HG03521 (cell line): ENCODE results near the gene FAT4.

ENCODE experiments used
- ATAC-seq: cut with Tn5 transposase; IDR thresholded peaks from one replicate; pipeline ENCODE4 v1.9.1; 2021; ENCODE audit warnings: mild to moderate bottlenecking, moderate library complexity; ENCODE audit not compliant: unreplicated experiment

FAT4 gene, protein sequence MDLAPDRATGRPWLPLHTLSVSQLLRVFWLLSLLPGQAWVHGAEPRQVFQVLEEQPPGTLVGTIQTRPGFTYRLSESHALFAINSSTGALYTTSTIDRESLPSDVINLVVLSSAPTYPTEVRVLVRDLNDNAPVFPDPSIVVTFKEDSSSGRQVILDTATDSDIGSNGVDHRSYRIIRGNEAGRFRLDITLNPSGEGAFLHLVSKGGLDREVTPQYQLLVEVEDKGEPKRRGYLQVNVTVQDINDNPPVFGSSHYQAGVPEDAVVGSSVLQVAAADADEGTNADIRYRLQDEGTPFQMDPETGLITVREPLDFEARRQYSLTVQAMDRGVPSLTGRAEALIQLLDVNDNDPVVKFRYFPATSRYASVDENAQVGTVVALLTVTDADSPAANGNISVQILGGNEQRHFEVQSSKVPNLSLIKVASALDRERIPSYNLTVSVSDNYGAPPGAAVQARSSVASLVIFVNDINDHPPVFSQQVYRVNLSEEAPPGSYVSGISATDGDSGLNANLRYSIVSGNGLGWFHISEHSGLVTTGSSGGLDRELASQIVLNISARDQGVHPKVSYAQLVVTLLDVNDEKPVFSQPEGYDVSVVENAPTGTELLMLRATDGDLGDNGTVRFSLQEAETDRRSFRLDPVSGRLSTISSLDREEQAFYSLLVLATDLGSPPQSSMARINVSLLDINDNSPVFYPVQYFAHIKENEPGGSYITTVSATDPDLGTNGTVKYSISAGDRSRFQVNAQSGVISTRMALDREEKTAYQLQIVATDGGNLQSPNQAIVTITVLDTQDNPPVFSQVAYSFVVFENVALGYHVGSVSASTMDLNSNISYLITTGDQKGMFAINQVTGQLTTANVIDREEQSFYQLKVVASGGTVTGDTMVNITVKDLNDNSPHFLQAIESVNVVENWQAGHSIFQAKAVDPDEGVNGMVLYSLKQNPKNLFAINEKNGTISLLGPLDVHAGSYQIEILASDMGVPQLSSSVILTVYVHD (N-terminal part only)

DNA sequence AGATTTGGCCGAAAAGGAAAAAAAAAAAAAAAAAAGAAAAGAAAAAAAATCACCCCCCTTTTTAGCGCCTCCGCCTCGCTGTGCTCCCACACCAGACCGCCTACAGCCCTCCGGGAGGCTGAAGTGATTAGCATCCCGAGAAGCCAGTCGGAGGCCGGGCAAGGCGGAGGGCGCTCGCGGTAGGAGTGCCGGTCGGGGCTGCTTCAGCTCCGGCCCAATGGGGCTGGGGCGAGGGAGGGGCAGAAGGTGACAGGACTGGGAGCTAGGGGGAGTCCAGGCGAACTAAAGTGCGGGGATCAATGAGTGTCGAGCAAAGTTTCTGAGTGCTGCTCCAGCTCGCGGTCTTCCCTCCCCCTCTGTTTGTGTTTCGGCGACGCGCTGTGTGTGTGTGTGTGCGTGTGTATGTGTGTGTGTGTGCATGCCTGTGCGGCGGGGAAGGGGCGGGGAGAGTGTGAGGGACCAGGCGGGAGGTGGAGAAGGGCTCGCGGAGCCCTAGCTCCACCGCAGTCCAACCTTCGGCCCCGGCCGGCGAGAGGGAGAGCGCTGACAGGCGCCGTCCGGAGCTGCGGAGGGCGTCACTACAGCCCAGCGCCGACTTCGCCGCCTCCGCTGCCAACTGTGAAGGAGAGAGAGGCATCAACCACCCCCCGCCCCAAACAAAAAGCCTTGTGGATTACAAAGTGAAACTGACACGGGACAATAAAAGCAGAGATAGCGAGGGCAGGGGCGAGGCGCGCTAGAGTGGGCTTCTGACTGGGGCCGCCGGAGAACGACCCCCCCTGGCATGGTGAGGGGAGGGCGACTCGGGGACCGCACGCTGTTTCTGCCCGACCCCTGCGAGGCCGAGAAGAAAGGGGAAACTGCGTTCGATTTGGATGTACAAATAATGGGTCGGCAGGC is at the start of gene FAT4:
Gene FAT4 (plus strand): TSS at position 280 of the 900 bp plus-strand sequence. CDS start 1,457 bp downstream, outside the sequence.
- ATAC-seq, result peak; percentile 65

DNA sequence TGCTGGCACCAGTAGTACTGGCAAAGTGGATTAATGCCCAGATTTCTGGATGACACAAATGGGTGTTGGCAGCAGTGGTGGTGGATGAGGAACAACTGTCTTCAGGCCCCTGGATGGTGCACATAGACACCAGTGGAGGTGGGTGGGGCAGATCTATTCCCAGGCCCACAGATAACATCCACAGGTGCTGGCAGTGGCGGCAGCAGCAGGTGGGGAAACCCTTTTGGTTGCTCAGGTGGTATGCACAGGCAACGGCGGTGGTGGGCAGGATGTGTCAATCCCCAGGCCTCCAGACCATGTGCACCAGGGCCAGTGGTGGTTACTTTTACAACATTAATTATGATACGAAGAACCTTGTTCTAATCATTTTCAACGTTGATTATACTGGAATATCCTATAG is 48.9 kb upstream of the FAT4 start:
- ATAC-seq, result no peak

DNA sequence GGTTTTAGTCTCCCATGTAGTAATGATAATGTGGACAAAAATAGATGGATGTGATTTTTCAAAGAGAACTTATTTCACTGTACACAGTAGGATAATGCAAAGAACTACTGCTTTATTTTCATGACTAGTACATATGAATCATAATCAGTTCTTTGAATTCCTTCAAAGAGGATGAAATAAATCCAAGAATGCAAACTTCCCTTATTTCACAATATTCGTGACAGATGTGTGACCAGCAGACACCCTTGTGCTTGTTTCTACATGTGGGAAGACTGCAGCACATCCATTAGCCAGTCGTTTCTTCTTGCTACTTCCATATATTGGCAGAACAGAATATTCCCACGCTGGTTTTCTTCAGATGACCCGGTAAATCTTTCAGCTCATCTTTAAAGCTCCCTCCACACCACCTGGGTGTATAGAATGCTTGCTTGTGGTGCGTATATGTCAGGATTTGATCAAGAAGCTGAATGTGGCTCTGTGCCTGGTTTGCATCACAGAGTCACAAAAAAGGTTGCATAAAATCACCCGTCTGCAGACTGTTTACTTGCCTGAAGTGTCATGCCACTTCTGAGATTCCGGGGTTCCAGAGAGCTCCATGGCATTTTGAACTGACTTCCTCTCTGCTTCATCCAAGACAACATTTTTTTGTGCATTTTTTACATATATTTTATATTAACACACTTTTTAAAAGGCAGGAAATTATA is 47.7 kb upstream of the FAT4 start:
- no peak for ATAC-seq

DNA sequence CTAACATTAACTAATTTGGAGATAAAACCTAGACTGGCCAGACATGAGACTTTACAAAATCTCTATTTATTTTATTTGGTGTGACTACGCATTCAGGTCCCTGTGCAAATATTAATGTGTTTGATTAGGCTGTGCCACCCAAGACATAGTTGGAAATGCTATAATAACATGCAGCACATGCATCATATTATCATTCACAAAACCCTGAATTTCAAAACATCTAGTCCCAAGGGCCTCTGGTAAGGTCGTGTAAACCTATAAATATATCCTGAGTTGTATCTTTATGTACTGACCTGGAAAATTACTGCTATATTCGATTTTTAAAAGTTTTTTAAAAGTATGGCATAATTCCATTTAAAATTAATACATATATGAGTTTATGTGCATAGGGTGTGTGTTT is 47.1 kb upstream of the FAT4 start:
- ATAC-seq, result no peak

DNA sequence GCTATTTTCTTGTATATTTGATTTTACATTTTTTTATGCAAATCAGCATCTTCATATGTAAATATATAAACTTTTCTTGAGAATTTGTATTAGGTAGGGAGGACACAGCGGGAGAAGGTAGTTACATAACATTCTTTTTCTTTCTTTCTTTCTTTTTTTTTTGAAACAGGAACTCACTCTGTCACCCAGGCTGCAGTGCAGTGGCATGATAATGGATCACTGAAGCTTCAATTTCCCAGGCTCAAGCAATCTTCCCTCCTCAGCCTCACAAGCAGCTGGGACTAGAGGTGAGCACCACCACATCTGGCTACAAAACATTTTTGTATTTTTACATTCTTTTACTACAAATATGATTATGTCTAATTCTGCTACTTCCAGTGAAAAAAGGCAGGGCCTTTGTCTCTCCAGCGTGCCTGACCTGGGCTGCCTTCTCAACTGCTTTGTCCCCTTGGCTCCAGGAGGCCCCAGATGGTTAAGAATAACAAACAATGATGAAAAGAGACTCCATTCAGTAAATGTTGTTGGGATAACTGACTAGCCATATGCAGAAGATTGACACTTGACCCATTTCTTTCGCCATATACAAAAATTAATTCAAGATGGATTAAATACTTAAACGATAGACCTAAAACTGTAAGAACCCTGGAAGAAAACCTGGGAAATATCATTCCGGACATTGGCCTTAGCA is 46.5 kb upstream of the FAT4 start:
- ATAC-seq, result no peak

DNA sequence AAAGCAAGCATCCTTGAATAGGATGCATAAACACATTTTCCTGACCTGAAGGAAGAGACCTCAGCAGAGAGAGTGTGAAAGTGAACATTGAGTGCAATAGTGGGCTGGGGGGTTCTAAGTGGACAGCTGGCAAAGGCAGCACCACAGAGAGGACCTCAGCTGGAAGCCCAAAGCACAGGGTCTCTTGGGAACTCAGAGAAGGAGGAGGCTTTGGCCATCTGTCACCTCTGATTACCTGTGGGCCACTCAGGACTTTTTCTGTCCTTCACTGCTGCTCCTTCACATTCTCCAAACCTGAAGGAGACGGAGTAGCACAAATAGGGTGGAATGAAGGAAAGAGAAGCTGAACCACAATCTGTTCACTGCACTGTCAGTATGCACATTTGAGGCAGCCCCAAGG is 37.9 kb upstream of the FAT4 start:
- no peak for ATAC-seq

DNA sequence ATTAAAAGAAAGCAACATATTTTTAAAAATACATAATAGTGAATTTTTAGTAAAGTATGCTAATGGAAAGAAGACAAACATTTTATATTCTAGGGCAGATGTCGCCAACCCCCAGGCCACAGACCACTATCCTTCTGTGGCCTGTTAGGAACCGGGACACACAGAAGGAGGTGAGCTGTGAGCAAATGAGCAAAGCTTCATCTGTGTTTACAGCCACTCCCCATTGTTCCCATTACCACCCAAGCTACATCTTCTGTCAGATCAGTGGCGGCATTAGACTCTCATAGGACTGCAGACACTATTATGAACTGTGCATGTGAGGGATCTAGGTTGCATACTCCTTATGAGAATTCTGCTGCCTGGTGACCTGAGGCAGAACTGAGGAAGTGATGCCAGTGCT is 37.0 kb upstream of the FAT4 start:
- no peak for ATAC-seq

DNA sequence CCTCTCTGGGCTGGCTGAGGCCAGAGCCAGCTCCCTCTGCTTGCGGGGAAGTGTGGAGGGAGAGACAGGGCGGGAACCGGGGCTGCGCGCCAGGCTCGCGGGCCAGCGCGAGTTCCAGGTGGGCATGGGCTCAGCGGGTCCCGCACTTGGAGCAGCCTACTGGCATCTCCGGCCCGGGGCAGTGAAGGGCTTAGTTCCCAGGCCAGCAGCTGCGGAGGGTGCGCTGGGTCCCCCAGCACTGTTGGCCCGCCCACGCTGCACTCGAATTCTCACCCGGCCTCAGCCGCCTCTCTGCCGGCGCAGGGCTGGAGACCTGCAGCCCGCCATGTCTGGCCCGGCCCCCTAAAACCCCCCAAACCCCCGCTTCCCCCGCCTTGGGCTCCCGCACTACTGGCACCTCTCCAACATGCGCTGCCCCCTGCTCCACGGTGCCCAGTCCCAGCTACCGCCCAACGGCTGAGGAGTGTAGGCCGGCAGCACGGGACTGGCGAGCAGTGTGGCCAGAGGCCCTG is 33.8 kb upstream of the FAT4 start:
- no peak for ATAC-seq

DNA sequence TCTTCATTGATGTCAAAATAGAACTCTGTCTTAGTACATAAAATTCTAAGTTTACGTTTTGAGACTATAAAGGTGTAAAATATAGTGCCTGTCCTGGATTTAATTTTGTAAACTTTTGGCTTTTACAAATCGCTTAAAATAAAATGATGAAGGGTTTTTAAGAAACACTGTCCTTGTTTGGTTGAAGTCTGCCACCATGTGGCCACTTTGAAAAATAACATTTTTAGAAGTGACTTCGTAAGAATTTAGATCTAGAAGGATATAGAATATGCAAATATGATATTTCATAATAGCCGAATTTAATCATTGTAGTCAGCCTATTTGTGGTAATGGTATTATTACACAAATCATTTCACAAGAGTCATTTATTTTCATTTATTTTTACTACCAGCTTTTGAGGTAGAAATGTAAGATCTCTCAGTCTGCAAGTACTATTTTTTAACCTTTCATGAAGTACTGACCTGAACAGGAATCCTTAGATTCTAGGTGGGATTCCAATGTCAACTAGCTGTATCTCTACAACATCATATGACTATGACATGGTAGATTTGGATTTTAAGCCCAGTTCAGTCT is 31.0 kb upstream of the FAT4 start:
- ATAC-seq, result no peak

DNA sequence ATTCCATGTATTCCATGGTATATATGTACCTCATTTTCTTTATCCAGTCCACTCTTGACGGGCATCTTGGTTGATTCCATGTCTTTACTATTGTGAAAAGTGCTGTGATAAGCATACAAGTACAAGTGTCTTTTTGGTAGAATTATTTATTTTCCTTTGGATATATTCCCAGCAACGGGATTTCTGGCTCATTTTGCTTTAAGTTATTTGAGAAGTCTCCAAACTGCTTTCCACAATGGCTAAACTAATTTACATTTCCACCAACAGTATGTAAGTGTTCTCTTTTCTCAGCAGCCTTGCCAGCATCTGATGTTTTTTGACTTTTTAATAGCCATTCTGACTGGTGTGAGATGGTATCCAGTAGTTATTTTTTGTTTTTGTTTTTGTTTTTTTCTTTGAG is 17.6 kb upstream of the FAT4 start:
- no peak for ATAC-seq

DNA sequence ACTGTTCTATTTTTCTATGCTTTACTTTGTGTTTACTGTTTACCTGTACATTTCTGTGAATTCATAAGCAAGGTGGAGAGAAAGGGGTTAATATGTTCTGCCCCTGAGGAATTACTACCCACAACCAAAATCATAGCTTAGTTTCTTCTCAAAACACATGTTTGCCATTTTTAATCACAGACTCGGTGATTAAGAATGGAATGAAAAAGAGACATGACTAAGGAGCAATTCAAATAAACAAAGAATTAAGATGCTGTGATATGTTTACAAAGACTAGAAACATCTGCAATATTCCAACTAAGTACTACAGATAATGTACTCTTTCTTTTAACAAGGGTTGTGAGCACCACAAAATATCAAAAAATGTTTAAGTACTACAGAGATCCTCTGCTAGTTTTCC is 11.7 kb upstream of the FAT4 start:
- ATAC-seq, result no peak

DNA sequence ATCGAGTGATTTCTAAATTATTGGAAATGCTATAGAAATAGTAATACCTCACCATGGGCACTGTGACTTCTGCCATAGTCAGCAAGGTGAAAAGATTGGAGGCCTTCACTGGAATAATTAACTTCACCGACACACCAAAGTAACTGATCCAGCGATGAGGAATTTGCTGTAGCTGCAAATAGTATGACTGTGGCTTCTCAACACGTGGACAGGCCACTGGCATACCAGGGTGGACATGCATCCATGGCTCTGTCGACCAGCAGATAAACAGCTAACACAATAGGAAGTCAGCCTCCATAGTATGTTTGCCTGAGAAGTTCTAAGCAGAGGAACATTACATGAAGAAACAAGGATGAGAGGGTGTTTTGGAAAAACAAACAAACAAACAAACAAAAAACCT is 10.9 kb upstream of the FAT4 start:
- no peak for ATAC-seq

DNA sequence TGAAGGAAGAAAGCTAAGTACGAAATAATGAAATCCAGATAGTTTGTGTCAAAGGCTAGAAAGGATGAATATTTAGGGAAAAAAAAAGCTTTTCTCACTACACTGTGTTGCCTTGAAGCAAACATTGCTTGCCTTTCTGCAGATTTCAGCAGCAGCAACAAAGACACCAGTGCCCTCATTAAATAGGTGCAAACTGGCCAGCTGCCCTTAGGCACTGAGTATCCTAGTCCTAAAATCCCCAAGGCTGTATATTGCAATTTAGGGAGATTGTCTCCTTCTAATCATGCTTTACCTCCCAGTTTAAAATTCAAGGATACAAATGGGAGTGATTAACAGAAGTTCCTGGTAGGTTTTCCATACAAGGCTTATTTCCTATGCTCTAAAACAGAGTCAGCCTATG is 8.6 kb upstream of the FAT4 start:
- no peak for ATAC-seq

DNA sequence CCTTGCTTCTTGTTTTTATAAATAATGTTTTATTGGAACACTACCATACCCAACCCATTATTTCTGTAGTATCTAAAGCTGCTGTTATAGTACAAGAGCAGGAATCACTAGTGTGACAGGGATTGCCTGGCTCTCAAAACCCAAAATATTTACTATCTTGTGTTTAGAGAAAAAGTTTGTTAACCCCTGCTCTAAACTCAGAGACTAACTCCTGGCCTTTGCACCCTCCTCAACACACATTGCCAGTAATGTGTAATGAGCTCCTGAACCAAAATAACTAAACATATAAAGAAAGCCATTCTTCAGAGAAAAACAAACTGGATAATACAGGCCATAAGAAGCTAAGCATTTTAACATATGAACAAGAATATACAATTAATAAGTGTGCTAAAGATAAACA is 8.2 kb upstream of the FAT4 start:
- ATAC-seq, result no peak

DNA sequence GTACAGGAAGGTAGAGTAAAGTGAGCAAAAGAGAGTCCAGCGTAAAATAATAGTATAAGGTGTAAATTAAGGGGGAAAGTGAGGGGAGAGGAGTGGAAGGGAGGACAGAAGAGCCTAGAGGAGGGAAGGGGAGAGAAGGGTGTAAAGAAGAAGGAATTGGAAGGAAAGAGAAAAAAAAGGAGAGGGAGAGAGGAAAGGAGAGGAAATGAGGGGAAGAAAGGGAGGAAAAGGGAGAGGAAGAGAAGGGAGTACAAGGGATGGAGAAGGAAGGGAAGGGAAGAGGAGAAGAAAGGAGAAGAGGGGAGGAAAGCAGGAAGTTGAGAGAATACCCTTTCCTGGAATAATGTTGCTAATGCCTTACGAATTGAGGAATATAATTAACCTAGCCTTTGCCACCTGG is 3.3 kb upstream of the FAT4 start:
- no peak for ATAC-seq

DNA sequence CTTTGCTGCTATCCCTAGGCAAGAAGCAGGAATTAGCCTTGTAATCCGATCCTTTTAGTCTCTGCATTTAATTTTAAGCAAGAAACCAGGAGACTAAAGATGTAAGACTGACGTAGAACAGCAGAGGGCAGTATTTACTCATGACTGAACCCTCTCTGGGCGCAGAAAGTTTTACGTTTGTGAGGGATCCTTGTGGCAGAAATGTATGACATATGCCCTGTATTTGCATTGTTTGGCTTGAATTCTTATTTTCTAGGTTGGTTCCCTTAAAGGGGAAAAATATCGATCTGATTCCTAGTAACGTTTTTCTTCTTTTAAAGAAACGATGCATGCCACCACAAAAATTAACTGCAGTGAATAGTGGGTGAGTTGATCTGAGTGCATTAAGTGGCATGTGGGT is 1.3 kb upstream of the FAT4 start:
- ATAC-seq, result peak; percentile 53

DNA sequence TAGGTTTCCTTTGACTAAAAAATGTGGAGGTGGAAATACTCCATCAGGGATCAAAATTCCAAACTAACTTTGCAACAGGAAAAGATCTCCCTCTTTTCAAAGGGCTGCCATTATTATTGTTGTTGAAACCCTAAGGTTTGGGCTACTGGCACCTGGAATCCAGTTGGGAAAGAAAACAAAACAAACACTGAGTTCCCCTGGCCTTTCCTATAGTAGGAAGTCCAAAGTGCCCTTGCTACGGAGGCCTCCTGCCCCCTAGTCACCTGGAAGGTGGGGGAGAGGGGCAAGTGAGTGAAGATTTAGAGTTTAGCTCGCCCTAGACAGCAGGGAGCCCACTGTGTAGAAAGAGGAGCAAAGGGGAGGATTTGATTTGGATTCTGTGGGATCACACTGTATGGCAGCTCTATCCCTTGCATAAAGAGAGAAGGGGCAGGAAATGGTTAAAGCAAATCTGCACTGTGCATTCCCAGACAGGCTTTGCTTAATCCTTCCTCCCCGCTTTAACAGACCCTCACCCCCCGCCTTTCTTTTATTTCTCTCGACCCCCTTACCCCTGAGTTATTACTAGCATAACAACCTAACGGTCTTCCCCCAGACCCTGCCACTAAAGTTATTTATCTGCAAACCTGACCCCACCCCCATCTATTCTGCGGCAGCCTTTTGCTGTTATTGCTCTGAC is 627 bp upstream of the FAT4 start:
- no peak for ATAC-seq

DNA sequence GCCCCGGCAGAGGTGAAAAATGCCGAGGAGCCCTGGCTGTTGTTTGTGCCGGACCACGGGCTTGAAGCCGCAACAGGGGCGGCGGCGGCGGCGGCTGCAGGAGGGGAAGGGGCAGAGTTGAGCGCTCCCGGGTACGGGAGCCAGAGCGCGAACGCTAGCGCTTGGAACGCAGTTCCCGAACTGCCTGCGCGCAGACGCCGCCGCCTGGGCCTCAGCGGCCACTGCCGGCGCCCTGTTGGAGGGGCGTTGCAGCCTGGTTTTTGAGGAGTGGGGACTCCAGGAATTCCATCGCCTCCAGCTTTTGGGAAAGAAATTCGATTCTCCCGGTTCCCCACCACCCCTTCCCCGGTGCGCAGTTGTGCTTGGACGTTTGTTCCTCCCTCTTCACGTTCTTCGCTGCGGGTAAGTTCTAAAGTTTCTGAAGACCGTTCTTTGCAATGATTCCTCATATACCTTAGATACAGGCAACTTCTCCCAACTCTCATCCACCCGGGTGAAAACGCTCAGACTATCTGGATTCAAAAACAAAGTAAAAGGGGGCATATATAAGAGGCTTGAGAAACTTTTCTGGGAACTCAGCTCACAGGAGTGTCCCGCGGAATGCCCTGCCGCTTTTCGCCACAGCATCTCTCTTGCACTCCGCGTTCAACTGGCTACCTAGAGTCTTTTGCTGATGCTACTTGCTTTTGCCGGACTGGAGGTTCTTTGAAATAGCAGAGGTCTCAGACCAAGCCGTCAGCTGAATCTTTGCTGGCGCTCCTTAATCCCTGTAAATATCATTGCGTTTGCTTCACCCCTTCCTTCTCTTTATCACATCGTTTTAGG is 1.0 kb downstream of the FAT4 start:
- ATAC-seq, result no peak
